Bladder microvascular endothelial cell (primary cell): ENCODE results near the gene CDK5RAP2. TPM values are rescaled to one million over a fixed set of nuclear protein-coding genes. Genes with fewer than 3 reads are reported as not detected.

Experiments used
- total RNA-seq: library from RNA; depleted of rRNA; stranded (reverse); fragments of >200 nt; gene quantifications from 2 replicates; pipeline ENCODE4 v1.2.3, GENCODE V29; 2014

CDK5RAP2 gene
- total RNA-seq: 17.8 and 38.7 TPM in 2 replicates

DNA sequence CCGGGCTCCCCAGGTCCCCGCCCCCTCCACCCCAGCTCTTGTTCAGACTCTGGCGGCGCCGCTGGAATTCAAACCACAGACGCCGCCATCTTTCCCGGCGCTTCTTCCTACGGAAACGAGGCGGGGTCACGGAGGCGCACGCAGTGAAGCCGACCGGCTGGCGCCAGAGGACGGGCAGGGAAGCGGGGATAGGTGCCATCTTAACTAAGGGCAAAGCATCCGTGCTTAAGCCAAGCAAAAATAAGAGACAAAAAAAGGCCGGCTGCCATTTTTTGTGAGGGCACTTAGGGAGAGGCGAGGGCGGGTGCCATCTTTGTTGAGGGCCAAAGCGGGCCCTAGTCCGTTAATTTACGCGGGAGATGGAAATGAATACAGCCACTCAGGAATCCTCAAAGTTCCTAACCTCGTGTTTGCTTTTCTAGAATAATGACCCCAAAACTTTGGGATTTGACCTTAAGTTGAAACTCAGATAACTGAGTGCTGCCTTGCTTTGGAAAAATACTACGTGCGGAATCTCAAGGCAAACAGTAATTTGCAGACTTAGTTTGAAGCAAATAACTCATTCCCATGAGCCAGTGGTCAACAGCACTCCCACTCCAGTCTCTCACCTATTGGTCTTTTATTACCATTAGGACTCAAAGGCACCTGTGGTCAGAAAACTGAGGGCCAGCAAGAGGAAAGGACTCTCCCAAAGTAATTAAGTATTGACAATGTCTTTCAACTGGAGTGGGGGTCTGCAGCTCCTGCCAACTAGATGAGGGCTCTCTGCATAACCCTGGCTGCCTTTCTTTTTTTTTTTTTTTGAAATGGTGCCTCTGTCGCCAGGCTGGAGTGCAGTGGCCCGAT, at the start of gene CDK5RAP2:
Gene CDK5RAP2, minus strand, starts transcription at position 117 of the 846 bp plus-strand sequence. CDS start 189 bp downstream, outside the sequence.

Other genes starting within 250 kb of the CDK5RAP2 start
- 9.1 and 9.6 TPM in 2 replicates for gene MEGF9, start 134.3 kb upstream of the CDK5RAP2 start, total RNA-seq
- gene FBXW2, start 213.2 kb upstream of the CDK5RAP2 start, total RNA-seq: 22.3 and 42.8 TPM in 2 replicates